Adrenal gland (tissue), 12 donors: ENCODE data around the gene DNAH3. TPM values are rescaled to one million over a fixed set of nuclear protein-coding genes. Genes with fewer than 3 reads are reported as not detected.
"Not testable (repeated sequence)": the region's sequence is repeated elsewhere in the genome, so short reads cannot be mapped to it uniquely, and the experiment has no call there.

Experiments
- DNase-seq, 7 donors: peaks; one replicate each; pipeline ENCODE4 v3.0.0-alpha.2; 2019 to 2020
- H3K27ac ChIP-seq, 5 donors: fragments of 200-600 bp; sonication (generic) in 4 of 5; 1 replicate in 3 of 5; 2 replicates in 2 of 5; pipeline versions ENCODE4 v1.5.1 to v1.8.0; 2016 to 2020; ENCODE audit warnings: mild to moderate bottlenecking in 1 of 5
- H3K27me3 ChIP-seq: fragments of 200-600 bp; 2 replicates; pipeline ENCODE4 v1.8.0; 2021
- H3K36me3 ChIP-seq, 2 donors: fragments of 200-600 bp; replicated peaks in 1 of 2; 1 replicate in 1 of 2; 2 replicates in 1 of 2; pipeline versions ENCODE4 v1.5.1 to v1.8.0; 2018 to 2022
- H3K4me1 ChIP-seq, 2 donors: fragments of 200-600 bp; replicated peaks in 1 of 2; 1 replicate in 1 of 2; 2 replicates in 1 of 2; pipeline versions ENCODE4 v1.5.1 to v1.8.0; 2018 to 2021
- H3K4me3 ChIP-seq, 4 donors: fragments of 200-600 bp; sonication (generic) in 3 of 4; one replicate each; pipeline ENCODE4 v1.5.1; 2016 to 2018
- H3K9me3 ChIP-seq, 3 donors: fragments of 200-600 bp; sonication (generic) in 1 of 3; replicated peaks in 1 of 3; 1 replicate in 2 of 3; 2 replicates in 1 of 3; pipeline versions ENCODE4 v1.5.1 to v1.8.0; 2016 to 2021
- POLR2A ChIP-seq, 2 donors: fragments of 450-650 bp; IDR thresholded peaks; one replicate each; pipeline ENCODE4 v1.6.1; 2017; ENCODE audit warnings: antibody characterized with exemption in 2 of 2, mild to moderate bottlenecking in 2 of 2, moderate library complexity in 1 of 2
- WGBS, 4 donors: extraction: QIAGEN DNeasy Blood & Tissue Kit in 2 of 4; methylation state at CpG; one replicate each; pipeline versions ENCODE4 v1.1.5 to v1.1.7; 2013 to 2017; 5-methylcytosine and 5-hydroxymethylcytosine counted together
- intact Hi-C, 2 donors: fragments of 100-400 bp; cut with DNase I; formaldehyde crosslinking; loops; one replicate each; pipeline versions ENCODE4 v1.14.1 to v1.15.0; 2022 to 2023
- polyA plus RNA-seq, 3 donors: library from polyadenylated mRNA; stranded (reverse); fragments of 200-250 nt in 2 of 3; fragments of 350-450 nt in 1 of 3; fragmentation: Illumina TruSeq in 1 of 3; extraction: RNeasy Lipid Tissue Mini Kit (QIAGEN cat#74804) in 1 of 3; gene quantifications; one replicate each; pipeline ENCODE4 v1.2.3, GENCODE V29; 2013 to 2014
- total RNA-seq, 9 donors: library from RNA; depleted of rRNA in 4 of 9; stranded (reverse); fragments of >200 nt in 4 of 9; fragments of 120-200 nt in 1 of 9; fragmentation: NEBNext Ultra II Directional in 1 of 9; extraction: Animal tissue kit (Norgen Biotek cat#: 25700) in 1 of 9; gene quantifications; one replicate each; pipeline versions ENCODE4 v1.1.0 to v1.2.4, GENCODE V29; 2013 to 2023
- TF ChIP-seq, protein P1 (sequence below), 6 experiments: fragments of 450-650 bp in 4 of 6; fragments of 200-600 bp in 2 of 6; sonication (generic) in 1 of 6; IDR thresholded peaks; 1 replicate in 5 of 6; 2 replicates in 1 of 6; pipeline versions ENCODE4 v1.5.1 to v1.8.0; 2016 to 2021; ENCODE audit warnings: antibody characterized with exemption in 6 of 6, mild to moderate bottlenecking in 2 of 6, moderate library complexity in 1 of 6
- donor health status: healthy with polysubstance abuse.
- donor health status: Bipolar disorder and iron deficiency.
- donor health status: DM: yes; HTN: yes; CAD: no.
- donor health status: DM: no; HTN: no; CAD: no.
- donor health status: DM: no; HTN: no; CAD: no.
- donor health status: DM: yes; HTN: yes; CAD: no.

The DNAH3 gene
- total and polyA plus RNA-seq, 12 donors: 0.06 to 0.40 (median 0.20) TPM; not detected in 6

DNA sequence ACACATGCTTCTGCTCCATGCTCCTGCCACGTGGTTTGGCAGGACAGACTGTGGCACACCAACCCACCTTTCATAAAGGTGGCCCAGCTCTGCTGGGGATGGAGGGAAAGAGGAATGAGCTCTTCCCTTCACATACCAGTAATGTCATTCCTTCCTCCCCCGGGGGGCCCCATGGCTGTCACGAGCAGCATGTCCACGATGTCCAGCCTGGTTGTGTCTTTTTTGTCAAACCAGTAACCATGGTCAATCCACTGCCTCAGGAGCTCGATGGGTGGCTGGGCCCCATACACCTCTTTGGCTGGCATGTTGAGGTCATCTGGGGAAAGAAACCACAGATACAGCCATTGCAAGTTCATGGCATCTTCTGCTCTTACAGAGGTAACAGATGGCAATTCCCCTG, 153.5 kb downstream of the DNAH3 start:
- H3K4me3 ChIP-seq: no peak overlapping the region
- intact Hi-C loops: no loop called here
- no peaks in the 10 kb centered on the region for H3K9me3 ChIP-seq
- no peaks in the 10 kb centered on the region for H3K4me1 ChIP-seq
- H3K27ac ChIP-seq: no peak overlapping the region
- 84 to 92% (median 85%) methylated on average over 4 to 5 of the region's 5 CpGs for WGBS, 4 donors
- TF ChIP-seq, protein P1, sequence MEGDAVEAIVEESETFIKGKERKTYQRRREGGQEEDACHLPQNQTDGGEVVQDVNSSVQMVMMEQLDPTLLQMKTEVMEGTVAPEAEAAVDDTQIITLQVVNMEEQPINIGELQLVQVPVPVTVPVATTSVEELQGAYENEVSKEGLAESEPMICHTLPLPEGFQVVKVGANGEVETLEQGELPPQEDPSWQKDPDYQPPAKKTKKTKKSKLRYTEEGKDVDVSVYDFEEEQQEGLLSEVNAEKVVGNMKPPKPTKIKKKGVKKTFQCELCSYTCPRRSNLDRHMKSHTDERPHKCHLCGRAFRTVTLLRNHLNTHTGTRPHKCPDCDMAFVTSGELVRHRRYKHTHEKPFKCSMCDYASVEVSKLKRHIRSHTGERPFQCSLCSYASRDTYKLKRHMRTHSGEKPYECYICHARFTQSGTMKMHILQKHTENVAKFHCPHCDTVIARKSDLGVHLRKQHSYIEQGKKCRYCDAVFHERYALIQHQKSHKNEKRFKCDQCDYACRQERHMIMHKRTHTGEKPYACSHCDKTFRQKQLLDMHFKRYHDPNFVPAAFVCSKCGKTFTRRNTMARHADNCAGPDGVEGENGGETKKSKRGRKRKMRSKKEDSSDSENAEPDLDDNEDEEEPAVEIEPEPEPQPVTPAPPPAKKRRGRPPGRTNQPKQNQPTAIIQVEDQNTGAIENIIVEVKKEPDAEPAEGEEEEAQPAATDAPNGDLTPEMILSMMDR (IDR thresholded peaks at IDR 0.05): no peak
- no peak for TF ChIP-seq POLR2A (IDR thresholded peaks at IDR 0.05)
- no peaks in the 10 kb centered on the region for H3K36me3 ChIP-seq
- no peaks in the 10 kb centered on the region for H3K27me3 ChIP-seq
- DNase-seq: no peak

DNA sequence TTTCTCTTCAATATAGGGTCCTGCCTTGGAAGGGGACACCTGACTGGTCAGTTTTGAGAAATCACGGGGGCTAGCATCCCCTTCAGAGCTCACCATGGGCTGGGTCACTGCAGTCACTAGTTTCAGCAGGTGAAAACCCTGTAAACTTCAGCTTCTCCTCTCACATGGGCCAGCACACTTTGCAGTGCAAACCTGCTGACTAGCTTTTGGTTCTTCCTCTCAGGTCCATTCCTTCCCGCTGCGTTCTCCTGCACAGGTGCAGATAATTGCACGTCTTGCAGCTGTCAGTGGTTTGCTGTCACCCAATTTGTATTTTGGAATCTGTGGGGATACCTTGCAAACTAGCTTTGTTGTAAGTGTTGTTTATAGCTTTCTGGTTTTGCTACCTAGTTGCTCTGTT, 154.9 kb downstream of the DNAH3 start:
- no peaks in the 10 kb centered on the region for H3K36me3 ChIP-seq
- no peaks in the 10 kb centered on the region for H3K9me3 ChIP-seq
- no peaks in the 10 kb centered on the region for H3K27me3 ChIP-seq
- intact Hi-C loops: no loop called here
- H3K4me3 ChIP-seq: no peak overlapping the region
- no peak overlapping the region for H3K27ac ChIP-seq
- WGBS, 4 donors: 74 to 85% (median 79%) methylated on average over 4 of the region's 4 CpGs
- TF ChIP-seq POLR2A (IDR thresholded peaks at IDR 0.05): no peak
- TF ChIP-seq, protein P1 (IDR thresholded peaks at IDR 0.05): no peak
- no peak for DNase-seq
- H3K4me1 ChIP-seq: no peaks in the 10 kb centered on the region

DNA sequence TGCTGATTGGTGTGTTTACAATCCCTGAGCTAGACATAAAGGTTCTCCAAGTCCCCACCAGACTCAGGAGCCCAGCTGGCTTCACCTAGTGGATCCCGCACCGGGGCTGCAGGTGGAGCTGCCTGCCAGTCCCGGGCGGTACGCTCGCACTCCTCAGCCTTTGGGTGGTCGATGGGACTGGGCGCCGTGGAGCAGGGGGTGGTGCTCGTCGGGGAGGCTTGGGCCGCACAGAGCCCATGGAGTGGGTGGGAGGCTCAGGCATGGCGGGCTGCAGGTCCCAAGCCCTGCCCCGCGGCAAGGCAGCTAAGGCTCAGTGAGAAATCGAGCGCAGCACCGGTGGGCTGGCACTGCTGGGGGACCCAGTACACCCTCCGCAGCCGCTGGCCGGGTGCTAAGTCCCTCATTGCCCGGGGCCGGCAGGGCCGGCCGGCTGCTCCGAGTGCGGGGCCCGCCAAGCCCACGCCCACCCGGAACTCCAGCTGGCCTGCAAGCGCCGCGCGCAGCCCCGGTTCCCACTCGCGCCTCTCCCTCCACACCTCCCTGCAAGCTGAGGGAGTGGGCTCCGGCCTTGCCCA, 161.1 kb downstream of the DNAH3 start:
- intact Hi-C loops, H3K4me1 ChIP-seq, H3K36me3 ChIP-seq, H3K9me3 ChIP-seq, H3K27me3 ChIP-seq, DNase-seq, H3K4me3 ChIP-seq, H3K27ac ChIP-seq: not testable (repeated sequence)
- WGBS, 4 donors: 89 to 94% methylated on average over 33 of the region's 38 CpGs; no CpG with 5 or more reads in 2 of the 4 donors

DNA sequence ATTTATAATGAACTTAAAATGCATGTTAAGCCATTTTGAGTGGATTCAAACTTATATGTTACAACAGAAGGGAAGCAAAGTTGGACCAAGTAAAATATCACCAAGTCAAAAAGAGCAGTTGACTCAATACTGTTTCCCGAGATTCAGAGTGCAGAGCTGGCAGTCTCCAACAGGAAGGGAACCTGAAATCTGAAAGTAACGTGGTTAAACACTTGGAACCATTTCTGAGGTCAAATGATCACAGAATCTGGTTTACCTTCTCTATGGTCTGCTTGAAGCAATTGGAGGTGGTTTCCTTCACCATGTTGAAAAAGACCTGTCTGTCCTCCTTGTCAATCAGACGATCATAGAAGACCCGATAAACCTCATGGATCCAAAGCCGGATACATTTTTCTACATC, 163.6 kb downstream of the DNAH3 start:
- no peak for TF ChIP-seq POLR2A (IDR thresholded peaks at IDR 0.05)
- TF ChIP-seq, protein P1 (IDR thresholded peaks at IDR 0.05): no peak
- Histone ChIP-seq H3K9me3 (no peaks in the 10 kb centered on the region), H3K4me3 (no peak overlapping the region), H3K4me1 (no peaks in the 10 kb centered on the region), H3K27ac (no peak overlapping the region), H3K36me3 (no peaks in the 10 kb centered on the region), H3K27me3 (no peaks in the 10 kb centered on the region)
- 67 to 75% (median 73%) methylated on average over 5 of the region's 5 CpGs for WGBS, 4 donors
- no peak for DNase-seq
- intact Hi-C loops: no loop called here

DNA sequence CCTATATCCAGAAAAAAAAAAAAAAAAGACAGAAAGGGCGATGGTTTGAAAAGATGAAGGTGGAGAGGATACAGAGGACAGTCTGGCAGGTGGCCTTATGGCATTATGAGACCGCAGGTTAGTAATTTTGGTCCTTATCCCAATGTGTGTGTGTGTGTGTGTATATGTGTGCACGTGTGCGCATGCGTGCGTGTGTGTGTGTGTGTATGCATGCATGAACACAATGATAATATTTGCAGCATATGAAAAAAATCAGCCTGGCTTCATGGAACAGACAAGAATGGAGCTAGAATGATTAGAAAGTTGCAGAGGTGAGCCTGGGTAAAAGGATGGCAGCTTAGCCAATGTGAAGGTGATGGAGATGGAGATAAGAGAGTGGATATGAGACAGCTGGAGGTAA, 166.6 kb downstream of the DNAH3 start:
- H3K27ac ChIP-seq: no peak overlapping the region

More for the DNA sequence above, 166.6 kb downstream of the DNAH3 start:
- no peaks in the 10 kb centered on the region for H3K36me3 ChIP-seq
- DNase-seq: no peak
- no peaks in the 10 kb centered on the region for H3K4me1 ChIP-seq
- H3K4me3 ChIP-seq: no peak overlapping the region
- 83 to 92% (median 86%) methylated on average over 6 of the region's 6 CpGs for WGBS, 4 donors
- no peaks in the 10 kb centered on the region for H3K27me3 ChIP-seq
- intact Hi-C loops: no loop called here
- no peak for TF ChIP-seq POLR2A (IDR thresholded peaks at IDR 0.05)
- TF ChIP-seq, protein P1 (IDR thresholded peaks at IDR 0.05): no peak
- no peaks in the 10 kb centered on the region for H3K9me3 ChIP-seq
